CD4-positive, alpha-beta memory T cell (primary cell): ENCODE results near the gene SLC6A19. TPM values are rescaled to one million over a fixed set of nuclear protein-coding genes. Genes with fewer than 3 reads are reported as not detected.
A peak's percentile ranks its signal among the peaks of the same experiment; 100 is the strongest.

Source experiments
- CTCF ChIA-PET: fragments of 350-600 bp; sonication (Branson Sonifier 250); formaldehyde crosslinking; loops from one replicate; lab custom pipeline; 2021; ENCODE audit warnings: inconsistent platforms; ENCODE audit not compliant: partially characterized antibody; lab: Charles Lee
- POLR2A ChIA-PET: fragments of 350-600 bp; sonication (Branson Sonifier 250); formaldehyde crosslinking; loops from one replicate; lab custom pipeline; 2021; ENCODE audit not compliant: partially characterized antibody; lab: Charles Lee
- DNase-seq, 5 donors: peaks; one replicate each; pipeline versions ENCODE4 v3.0.0 to v3.0.0-alpha.2; 2020 to 2022; ENCODE audit warnings: mixed read lengths in 1 of 5
- H3K27ac ChIP-seq: one replicate; pipeline ENCODE4 v1.7.0; 2013; ENCODE audit warnings: low read depth, low read length
- H3K27me3 ChIP-seq: 2 replicates; pipeline ENCODE4 v1.7.0; 2013; ENCODE audit warnings: mild to moderate bottlenecking, low read length, moderate library complexity; ENCODE audit not compliant: insufficient read depth
- H3K36me3 ChIP-seq: 2 replicates; pipeline ENCODE4 v1.7.0; 2013; ENCODE audit warnings: mild to moderate bottlenecking, low read length, moderate library complexity; ENCODE audit not compliant: insufficient read depth
- H3K4me1 ChIP-seq: 2 replicates; pipeline ENCODE4 v1.7.0; 2013; ENCODE audit warnings: mild to moderate bottlenecking, low read length, moderate library complexity; ENCODE audit not compliant: insufficient read depth
- H3K4me3 ChIP-seq, 2 donors: one replicate each; pipeline ENCODE4 v1.7.0; 2013; ENCODE audit warnings: low read length in 2 of 2, mild to moderate bottlenecking in 1 of 2
- H3K9me3 ChIP-seq, 2 donors: one replicate each; pipeline ENCODE4 v1.7.0; 2013; ENCODE audit warnings: low read length in 2 of 2, control low read depth in 1 of 2; ENCODE audit not compliant: control insufficient read depth in 1 of 2
- H3K27ac Mint-ChIP-seq, 7 donors: one replicate each; pipeline ENCODE4 v1.8.0; 2020 to 2021; ENCODE audit warnings: mixed read lengths in 7 of 7, mild to moderate bottlenecking in 6 of 7, inconsistent platforms in 3 of 7, moderate library complexity in 3 of 7
- H3K27me3 Mint-ChIP-seq, 2 donors: one replicate each; pipeline ENCODE4 v1.8.0; 2020 to 2021; ENCODE audit warnings: mixed read lengths in 2 of 2
- H3K36me3 Mint-ChIP-seq, 2 donors: one replicate each; pipeline ENCODE4 v1.8.0; 2020 to 2021; ENCODE audit warnings: mixed read lengths in 2 of 2, inconsistent platforms in 1 of 2, mild to moderate bottlenecking in 1 of 2
- H3K4me1 Mint-ChIP-seq, 4 donors: one replicate each; pipeline ENCODE4 v1.8.0; 2020 to 2021; ENCODE audit warnings: mixed read lengths in 4 of 4, mild to moderate bottlenecking in 1 of 4
- H3K4me3 Mint-ChIP-seq, 8 donors: one replicate each; pipeline ENCODE4 v1.8.0; 2020 to 2021; ENCODE audit warnings: mixed read lengths in 8 of 8, mild to moderate bottlenecking in 7 of 8, moderate library complexity in 6 of 8, inconsistent platforms in 3 of 8
- H3K9me3 Mint-ChIP-seq, 8 donors: one replicate each; pipeline ENCODE4 v1.8.0; 2020 to 2021; ENCODE audit warnings: mixed read lengths in 8 of 8, mild to moderate bottlenecking in 5 of 8, inconsistent platforms in 3 of 8, moderate library complexity in 1 of 8
- intact Hi-C: fragments of 100-400 bp; cut with micrococcal nuclease; formaldehyde crosslinking; loops from one replicate; pipeline ENCODE4 v1.15.1; 2023
- polyA plus RNA-seq, 2 donors: library from polyadenylated mRNA; unstranded; fragments of 300-500 nt; fragmentation: Illumina TruSeq; gene quantifications; one replicate each; pipeline ENCODE4 v1.2.3, GENCODE V29; 2021
- total RNA-seq, 2 experiments: library from RNA; stranded (reverse); gene quantifications; one replicate each; pipeline ENCODE4 v1.2.3, GENCODE V29; 2021

Gene SLC6A19
- total and polyA plus RNA-seq, 4 experiments from 2014 or later = not detected

DNA sequence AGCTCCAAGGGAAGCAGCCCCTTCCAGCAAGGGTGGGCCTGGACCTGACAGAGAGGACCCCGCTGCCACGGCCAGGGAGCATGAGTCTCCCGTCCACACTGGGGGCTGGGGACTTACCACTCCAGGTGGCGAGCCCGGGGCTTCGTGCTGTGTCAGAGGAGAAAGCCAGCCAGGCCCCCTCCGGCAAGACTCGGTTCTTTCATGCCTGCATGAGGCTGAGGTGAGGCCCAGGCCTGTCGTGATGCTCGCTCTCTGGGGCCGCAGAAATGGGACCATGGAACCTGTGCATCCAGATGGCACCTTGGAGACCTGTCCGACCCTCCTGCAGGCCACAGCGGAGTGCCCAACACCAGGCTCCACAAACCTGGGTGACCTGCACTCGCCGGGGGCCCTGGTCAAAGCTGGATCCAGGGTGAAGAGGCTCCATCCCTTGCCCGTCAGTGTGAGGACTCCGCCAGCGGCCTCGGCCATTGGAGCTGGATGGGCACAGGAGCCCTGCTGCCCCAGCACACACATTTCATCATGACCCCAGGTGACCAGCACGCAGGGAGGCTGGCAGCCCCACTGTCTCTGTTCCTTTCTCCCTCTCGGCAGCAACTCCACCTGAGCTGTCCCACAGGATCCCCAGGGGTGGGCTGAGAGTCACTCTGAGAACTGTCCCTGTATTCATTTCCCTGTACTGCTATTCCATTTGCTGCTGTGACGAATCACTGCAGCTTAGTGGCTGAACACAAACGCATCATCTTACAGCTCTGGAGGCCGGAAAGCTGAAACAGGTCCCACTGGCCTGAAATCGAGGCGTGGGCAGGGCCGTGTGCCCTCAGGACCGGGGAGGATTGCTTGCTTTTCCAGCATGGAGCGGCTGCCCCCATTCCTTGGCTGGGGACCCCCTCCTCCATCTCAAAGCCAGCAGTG, 48.2 kb downstream of the SLC6A19 start:
- Mint-ChIP-seq H3K4me1 (peaks cover 2 to 6% (median 3%) of the 10 kb centered on the region in 4 donors), H3K36me3 (no peaks in the 10 kb centered on the region), H3K27me3 (peaks cover 0 to 6% of the 10 kb centered on the region in 2 donors), H3K27ac (no peak overlapping the region), H3K4me3 (no peak overlapping the region), H3K9me3 (no peaks in the 10 kb centered on the region)
- POLR2A ChIA-PET = no interaction called here
- Histone ChIP-seq H3K27me3 (no peaks in the 10 kb centered on the region), H3K9me3 (no peaks in the 10 kb centered on the region), H3K27ac (no peak overlapping the region), H3K4me3 (no peak overlapping the region), H3K4me1 (peaks cover 5% of the 10 kb centered on the region), H3K36me3 (no peaks in the 10 kb centered on the region)
- no peak for DNase-seq
- CTCF ChIA-PET = no interaction called here
- intact Hi-C loops = no loop called here

DNA sequence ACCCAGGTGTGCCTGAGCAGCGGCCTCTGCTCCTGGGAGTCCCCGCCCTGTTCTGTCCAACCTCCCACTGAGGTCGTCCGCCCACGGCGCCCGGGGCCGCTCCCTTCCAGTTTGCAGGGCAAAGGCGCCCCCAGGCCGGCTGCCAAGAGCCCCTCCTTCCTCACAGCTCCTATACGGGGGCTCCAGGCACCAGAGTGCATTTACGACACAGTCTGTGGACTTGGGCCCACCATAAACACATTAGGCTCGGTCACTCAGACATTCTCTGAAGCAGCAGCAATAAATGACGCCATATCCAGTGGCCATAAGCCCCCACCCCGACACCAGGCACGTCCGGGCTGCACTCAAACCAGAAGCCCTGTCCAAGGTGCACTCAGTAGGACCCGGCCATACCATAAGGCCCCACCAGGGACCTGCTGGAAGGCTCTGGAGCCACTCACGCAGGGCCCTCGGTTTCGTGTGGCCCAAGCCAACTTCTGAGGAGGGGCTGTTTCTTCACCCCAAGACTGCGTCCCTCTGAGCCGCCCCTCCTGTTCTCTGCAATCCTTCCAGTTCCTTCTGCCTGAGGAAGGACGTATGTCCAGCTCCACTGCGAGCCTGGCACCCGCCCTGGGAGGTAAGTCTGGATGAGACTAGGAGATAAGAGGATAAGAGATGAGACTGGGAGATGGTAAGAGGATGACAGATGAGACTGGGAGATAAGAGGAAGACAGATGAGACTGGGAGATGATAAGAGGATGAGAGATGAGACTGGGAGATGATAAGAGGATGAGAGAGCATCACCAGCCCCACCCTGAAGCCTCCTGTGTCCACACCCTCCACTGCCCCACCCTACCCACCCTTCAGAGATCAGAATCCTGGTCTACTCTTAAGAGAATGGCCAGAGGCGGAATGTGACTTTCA, 50.5 kb downstream of the SLC6A19 start:
- H3K36me3 Mint-ChIP-seq = no peaks in the 10 kb centered on the region
- intact Hi-C loops = no loop called here
- ChIA-PET CTCF (no interaction called here), POLR2A (no interaction called here)
- Histone ChIP-seq H3K36me3 (no peaks in the 10 kb centered on the region), H3K27ac (no peak overlapping the region), H3K4me1 (peaks cover 18% of the 10 kb centered on the region), H3K4me3 (no peak overlapping the region), H3K9me3 (no peaks in the 10 kb centered on the region), H3K27me3 (no peaks in the 10 kb centered on the region)
- H3K27me3 Mint-ChIP-seq = peaks cover 0 to 4% of the 10 kb centered on the region in 2 donors
- peaks cover 15 to 25% (median 17%) of the 10 kb centered on the region in 4 donors for H3K4me1 Mint-ChIP-seq
- H3K4me3 Mint-ChIP-seq = peak overlapping the region in 1 of 8 donors; percentile 38
- DNase-seq = no peak
- no peaks in the 10 kb centered on the region for H3K9me3 Mint-ChIP-seq
- no peak overlapping the region for H3K27ac Mint-ChIP-seq

DNA sequence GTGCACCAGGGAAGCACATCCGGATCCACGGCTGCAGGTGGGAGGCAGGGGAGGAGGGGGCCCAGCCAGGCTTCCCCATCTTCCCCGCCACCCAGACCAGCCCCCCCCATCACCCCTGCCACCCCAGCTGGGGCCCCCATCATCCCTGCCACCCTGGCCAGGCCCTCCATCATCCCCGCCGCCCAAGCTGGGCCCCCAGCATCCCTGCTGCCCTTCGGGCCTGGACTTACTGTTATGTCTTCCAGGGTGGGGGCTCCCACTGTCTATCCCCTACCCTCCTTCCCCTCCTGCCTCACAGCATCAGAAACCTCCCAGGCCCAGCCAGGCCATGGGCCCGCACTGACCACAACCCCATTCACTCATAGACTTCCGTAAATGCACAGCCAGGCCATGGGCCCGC, 51.3 kb downstream of the SLC6A19 start:
- H3K36me3 ChIP-seq = no peaks in the 10 kb centered on the region
- H3K9me3 Mint-ChIP-seq = no peaks in the 10 kb centered on the region
- intact Hi-C loops = no loop called here
- DNase-seq = no peak
- ChIA-PET CTCF (no interaction called here), POLR2A (interaction anchor here (3.5 kb wide), 1 partner anchor 62 kb away, joined by 31 read pairs; no protein-coding TSS in a partner anchor)
- H3K4me3 ChIP-seq = no peak overlapping the region
- no peak overlapping the region for H3K27ac ChIP-seq
- no peak overlapping the region for H3K27ac Mint-ChIP-seq
- peaks cover 18% of the 10 kb centered on the region for H3K4me1 ChIP-seq
- H3K9me3 ChIP-seq = no peaks in the 10 kb centered on the region
- H3K27me3 ChIP-seq = no peaks in the 10 kb centered on the region
- peak overlapping the region in 1 of 8 donors; percentile 48 for H3K4me3 Mint-ChIP-seq
- peaks cover 15 to 25% (median 17%) of the 10 kb centered on the region in 4 donors for H3K4me1 Mint-ChIP-seq
- H3K27me3 Mint-ChIP-seq = peaks cover 0 to under 1% of the 10 kb centered on the region in 2 donors
- no peaks in the 10 kb centered on the region for H3K36me3 Mint-ChIP-seq

GRCh38 chr5:1253456-1254105, 52.2 kb downstream of the SLC6A19 start:
- H3K4me3 Mint-ChIP-seq = no peak overlapping the region
- H3K9me3 Mint-ChIP-seq = no peaks in the 10 kb centered on the region
- H3K27me3 Mint-ChIP-seq = no peaks in the 10 kb centered on the region
- no peaks in the 10 kb centered on the region for H3K36me3 ChIP-seq
- intact Hi-C loops = loop anchor here (2.0 kb wide), 1 partner anchor 387 kb away; no protein-coding TSS in a partner anchor
- no peaks in the 10 kb centered on the region for H3K27me3 ChIP-seq
- DNase-seq = no peak
- H3K4me3 ChIP-seq = no peak overlapping the region
- H3K4me1 Mint-ChIP-seq = peaks cover 15 to 25% (median 17%) of the 10 kb centered on the region in 4 donors
- H3K4me1 ChIP-seq = peaks cover 18% of the 10 kb centered on the region
- H3K27ac Mint-ChIP-seq = no peak overlapping the region
- no peak overlapping the region for H3K27ac ChIP-seq
- ChIA-PET CTCF (interaction anchor here (1.8 kb wide), 1 partner anchor 127 kb away, joined by 8 read pairs; no protein-coding TSS in a partner anchor), POLR2A (interaction anchor here (0.6 to 3.5 kb wide), 2 partner anchors 61 to 68 kb away, joined by 3 to 31 read pairs; no protein-coding TSS in a partner anchor)
- H3K9me3 ChIP-seq = no peaks in the 10 kb centered on the region
- H3K36me3 Mint-ChIP-seq = no peaks in the 10 kb centered on the region

DNA sequence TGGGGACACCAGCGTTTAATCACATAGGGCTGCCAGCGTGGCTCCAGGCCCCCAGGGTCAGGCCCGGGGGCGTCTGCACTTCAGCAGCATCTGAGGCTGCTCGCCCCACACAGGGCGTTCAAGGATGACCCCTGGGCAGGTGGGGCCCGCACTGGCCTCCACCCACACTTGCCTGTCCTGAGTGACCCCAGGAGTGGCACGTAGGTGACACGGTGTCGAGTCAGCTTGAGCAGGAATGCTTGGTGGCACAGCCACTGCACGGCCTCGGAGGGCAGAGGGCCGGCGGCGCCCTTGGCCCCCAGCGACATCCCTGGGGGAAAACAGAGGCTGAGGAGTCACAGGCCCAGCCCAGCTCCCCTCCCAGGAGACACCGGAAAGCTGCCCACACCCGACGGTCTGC, 52.8 kb downstream of the SLC6A19 start:
- ChIA-PET POLR2A (interaction anchor here (1.3 to 3.5 kb wide), 3 partner anchors 60 to 132 kb away, joined by 9 to 31 read pairs (median 10); partner anchors contain the start of gene CLPTM1L), CTCF (interaction anchor here (0.9 to 1.8 kb wide), 4 partner anchors 58 to 142 kb away, joined by 3 to 8 read pairs (median 6); partner anchors contain the start of gene CLPTM1L)
- peaks cover 18% of the 10 kb centered on the region for H3K4me1 ChIP-seq
- Mint-ChIP-seq H3K27me3 (no peaks in the 10 kb centered on the region), H3K4me1 (peaks cover 15 to 22% (median 17%) of the 10 kb centered on the region in 4 donors), H3K36me3 (no peaks in the 10 kb centered on the region), H3K4me3 (peak overlapping the region in 1 of 8 donors; percentile 84), H3K27ac (no peak overlapping the region), H3K9me3 (no peaks in the 10 kb centered on the region)
- no peak overlapping the region for H3K4me3 ChIP-seq
- DNase-seq = no peak
- no peak overlapping the region for H3K27ac ChIP-seq
- H3K27me3 ChIP-seq = no peaks in the 10 kb centered on the region
- no peaks in the 10 kb centered on the region for H3K36me3 ChIP-seq
- intact Hi-C loops = loop anchor here (2.0 kb wide), 1 partner anchor 387 kb away; no protein-coding TSS in a partner anchor
- H3K9me3 ChIP-seq = no peaks in the 10 kb centered on the region

- intact Hi-C loops = loop anchor here (1.0 to 2.0 kb wide), 3 partner anchors 60 to 386 kb away; partner anchors contain the start of gene CLPTM1L
- ChIA-PET CTCF (interaction anchor here (0.9 to 1.8 kb wide), 4 partner anchors 58 to 142 kb away, joined by 3 to 8 read pairs (median 6); partner anchors contain the start of gene CLPTM1L), POLR2A (interaction anchor here (1.3 to 3.5 kb wide), 3 partner anchors 59 to 131 kb away, joined by 9 to 31 read pairs (median 10); partner anchors contain the start of gene CLPTM1L)
- Histone ChIP-seq H3K9me3 (no peaks in the 10 kb centered on the region), H3K36me3 (no peaks in the 10 kb centered on the region), H3K4me1 (peaks cover 18% of the 10 kb centered on the region), H3K27ac (no peak overlapping the region), H3K4me3 (peak overlapping the region; percentile 12 to 34), H3K27me3 (no peaks in the 10 kb centered on the region)
- H3K27ac Mint-ChIP-seq = peak overlapping the region; percentile 36 to 81 (median 58)
- peak overlapping the region; percentile 69 to 84 (median 82) for H3K4me3 Mint-ChIP-seq
- DNase-seq = peak; percentile 59 to 66 (median 64)
- no peaks in the 10 kb centered on the region for H3K27me3 Mint-ChIP-seq
- peaks cover 15 to 22% (median 17%) of the 10 kb centered on the region in 4 donors for H3K4me1 Mint-ChIP-seq
- no peaks in the 10 kb centered on the region for H3K9me3 Mint-ChIP-seq
- no peaks in the 10 kb centered on the region for H3K36me3 Mint-ChIP-seq
Observed at GRCh38 chr5:1255081-1255561, 53.7 kb downstream of the SLC6A19 start.
